Gastroesophageal sphincter (tissue), 4 donors: ENCODE data around the gene DLGAP4. TPM values are rescaled to one million over a fixed set of nuclear protein-coding genes. Genes with fewer than 3 reads are reported as not detected.

Experiments
- ATAC-seq: fragments of 150-250 bp; one replicate; pipeline ENCODE4 v1.9.1; 2016; ENCODE audit warnings: mild to moderate bottlenecking, moderate library complexity
- H3K27ac ChIP-seq, 4 donors: fragments of 200-600 bp; sonication (generic) in 3 of 4; 1 replicate in 3 of 4; 2 replicates in 1 of 4; pipeline ENCODE4 v1.5.1; 2016 to 2019
- H3K27me3 ChIP-seq: fragments of 200-600 bp; sonication (generic); one replicate; pipeline ENCODE4 v1.5.1; 2019
- H3K36me3 ChIP-seq, 2 donors: fragments of 200-600 bp; sonication (generic); one replicate each; pipeline ENCODE4 v1.5.1; 2019; ENCODE audit warnings: control low read depth in 1 of 2
- H3K4me1 ChIP-seq, 3 donors: fragments of 200-600 bp; sonication (generic); 1 replicate in 2 of 3; 2 replicates in 1 of 3; pipeline ENCODE4 v1.5.1; 2016 to 2019; ENCODE audit warnings: control low read depth in 2 of 3
- H3K4me3 ChIP-seq, 2 donors: fragments of 200-600 bp; sonication (generic); one replicate each; pipeline ENCODE4 v1.5.1; 2019; ENCODE audit warnings: mild to moderate bottlenecking in 1 of 2, moderate library complexity in 1 of 2
- H3K9me3 ChIP-seq, 3 donors: fragments of 200-600 bp; sonication (generic); one replicate each; pipeline ENCODE4 v1.5.1; 2017 to 2019; ENCODE audit warnings: control low read depth in 2 of 3
- CTCF ChIP-seq, 4 experiments: fragments of 200-600 bp in 2 of 4; fragments of 450-650 bp in 2 of 4; sonication (generic) in 1 of 4; IDR thresholded peaks; one replicate each; pipeline ENCODE4 v1.5.1; 2017 to 2019; ENCODE audit warnings: antibody characterized with exemption in 4 of 4, mild to moderate bottlenecking in 2 of 4, moderate library complexity in 2 of 4
- EP300 ChIP-seq: sonication (generic); formaldehyde crosslinking; IDR thresholded peaks from one replicate; pipeline ENCODE4 v1.6.1; 2017; ENCODE audit warnings: antibody characterized with exemption, mild to moderate bottlenecking
- POLR2A ChIP-seq, 2 donors: fragments of 450-650 bp; IDR thresholded peaks; one replicate each; pipeline ENCODE4 v1.6.1; 2017; ENCODE audit warnings: antibody characterized with exemption in 2 of 2, mild to moderate bottlenecking in 2 of 2, moderate library complexity in 1 of 2
- POLR2AphosphoS5 ChIP-seq: sonication (generic); formaldehyde crosslinking; IDR thresholded peaks from one replicate; pipeline ENCODE4 v1.6.1; 2017; ENCODE audit warnings: antibody characterized with exemption
- WGBS, 2 donors: methylation state at CpG; one replicate each; pipeline ENCODE4 v1.1.5; 2018; ENCODE audit warnings: low coverage in 1 of 2; 5-methylcytosine and 5-hydroxymethylcytosine counted together
- total RNA-seq, 4 donors: library from RNA; depleted of rRNA; stranded (reverse); fragments of >200 nt; gene quantifications; one replicate each; pipeline ENCODE4 v1.1.0, GENCODE V29; 2016

The DLGAP4 gene
- total RNA-seq, 4 donors from 2014 or later: 35.5 to 76.1 (median 42.2) TPM

- 82 to 100% methylated on average over 1 of the region's 1 CpG for WGBS, 2 donors
- no peak for ATAC-seq
- TF ChIP-seq EP300: no peak
- no peak for TF ChIP-seq POLR2AphosphoS5
- TF ChIP-seq POLR2A (IDR thresholded peaks at IDR 0.05): no peak
- TF ChIP-seq CTCF (IDR thresholded peaks at IDR 0.05): no peak
Measured at GRCh38 chr20:36445847-36446246, 139.7 kb downstream of the DLGAP4 start.

GRCh38 chr20:36446557-36446956, 140.4 kb downstream of the DLGAP4 start:
- no peak overlapping the region for H3K4me3 ChIP-seq
- TF ChIP-seq CTCF (IDR thresholded peaks at IDR 0.05) (no peak), EP300 (no peak), POLR2A (IDR thresholded peaks at IDR 0.05) (no peak), POLR2AphosphoS5 (no peak)
- no peaks in the 10 kb centered on the region for H3K27me3 ChIP-seq
- H3K4me1 ChIP-seq: no peaks in the 10 kb centered on the region
- ATAC-seq: peak; percentile 15
- no peaks in the 10 kb centered on the region for H3K9me3 ChIP-seq
- 80 to 86% methylated on average over 1 of the region's 17 CpGs for WGBS, 2 donors
- H3K27ac ChIP-seq: no peak overlapping the region
- H3K36me3 ChIP-seq: no peaks in the 10 kb centered on the region

More at GRCh38 chr20:36445847-36446246, 139.7 kb downstream of the DLGAP4 start:
- no peaks in the 10 kb centered on the region for H3K4me1 ChIP-seq
- no peaks in the 10 kb centered on the region for H3K36me3 ChIP-seq
- no peaks in the 10 kb centered on the region for H3K9me3 ChIP-seq
- H3K27me3 ChIP-seq: no peaks in the 10 kb centered on the region
- no peak overlapping the region for H3K27ac ChIP-seq
- no peak overlapping the region for H3K4me3 ChIP-seq

- Histone ChIP-seq H3K4me1 (no peaks in the 10 kb centered on the region), H3K4me3 (no peak overlapping the region), H3K27ac (no peak overlapping the region), H3K27me3 (no peaks in the 10 kb centered on the region), H3K9me3 (no peaks in the 10 kb centered on the region), H3K36me3 (no peaks in the 10 kb centered on the region)
- TF ChIP-seq CTCF (IDR thresholded peaks at IDR 0.05) (no peak), POLR2AphosphoS5 (no peak), POLR2A (IDR thresholded peaks at IDR 0.05) (no peak), EP300 (no peak)
- no peak for ATAC-seq
Measured at GRCh38 chr20:36447101-36447500, 141.0 kb downstream of the DLGAP4 start.

- TF ChIP-seq EP300 (no peak), CTCF (IDR thresholded peaks at IDR 0.05) (no peak), POLR2AphosphoS5 (no peak), POLR2A (IDR thresholded peaks at IDR 0.05) (no peak)
- no peak overlapping the region for H3K27ac ChIP-seq
- ATAC-seq: no peak
Measured at GRCh38 chr20:36449663-36450062, 143.5 kb downstream of the DLGAP4 start.

GRCh38 chr20:36454332-36454697, 148.2 kb downstream of the DLGAP4 start:
- Histone ChIP-seq H3K27ac (peak overlapping the region in 3 of 4 donors; percentile 50 to 74 (median 67)), H3K9me3 (no peaks in the 10 kb centered on the region), H3K36me3 (no peaks in the 10 kb centered on the region), H3K4me1 (peaks cover 0 to 19% (median 11%) of the 10 kb centered on the region in 3 donors), H3K27me3 (no peaks in the 10 kb centered on the region), H3K4me3 (peak overlapping the region in 1 of 2 donors; percentile 4)
- no peak for TF ChIP-seq EP300
- no peak for TF ChIP-seq CTCF (IDR thresholded peaks at IDR 0.05)
- no peak for TF ChIP-seq POLR2A (IDR thresholded peaks at IDR 0.05)
- TF ChIP-seq POLR2AphosphoS5: no peak
- 25 to 36% methylated on average over 2 to 4 of the region's 4 CpGs for WGBS, 2 donors
- no peak for ATAC-seq

More at GRCh38 chr20:36449663-36450062, 143.5 kb downstream of the DLGAP4 start:
- Histone ChIP-seq H3K36me3 (no peaks in the 10 kb centered on the region), H3K4me3 (no peak overlapping the region), H3K27me3 (no peaks in the 10 kb centered on the region), H3K9me3 (no peaks in the 10 kb centered on the region), H3K4me1 (peaks cover 0 to 8% (median 3%) of the 10 kb centered on the region in 3 donors)
